ENCODE data around the gene EIF5.

EIF5 gene

DNA sequence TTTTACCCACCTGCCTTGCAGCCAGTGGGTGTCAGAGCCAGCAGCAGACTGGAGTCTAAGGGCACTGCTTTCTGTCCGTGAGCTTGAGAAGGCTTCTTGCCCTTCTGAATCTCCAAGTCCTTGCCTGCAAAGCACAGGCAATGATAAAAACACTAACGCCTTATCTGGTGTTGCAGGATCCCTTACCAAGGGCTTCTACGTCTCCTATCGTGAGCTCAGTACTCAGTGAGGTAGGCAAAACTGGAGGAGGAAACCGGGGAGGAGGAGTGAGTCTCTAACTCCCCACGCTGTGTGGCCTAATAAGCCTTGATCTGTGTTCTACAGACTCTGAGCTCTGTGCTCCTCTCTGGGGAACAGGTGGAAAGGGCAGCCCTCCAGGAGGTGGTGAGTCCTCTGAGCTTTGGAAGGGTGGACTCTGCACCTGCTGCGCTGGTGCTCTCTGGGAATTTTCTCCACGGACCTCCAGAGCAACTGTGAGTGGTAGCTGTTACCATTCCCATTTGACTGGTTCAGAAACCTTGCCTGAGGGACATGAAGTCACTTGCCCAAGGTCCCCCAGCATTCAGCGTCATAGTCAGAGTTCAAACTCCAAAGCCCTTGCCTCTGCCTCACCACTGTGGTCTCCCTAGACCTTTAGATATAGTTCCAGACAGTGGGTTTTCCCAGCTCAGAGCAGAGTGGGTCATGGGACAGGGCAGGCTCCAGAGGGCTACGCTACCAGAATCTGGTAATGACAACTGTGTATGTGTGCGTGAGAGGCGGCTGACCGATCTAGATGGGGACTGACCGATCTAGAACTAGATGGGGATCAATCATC is 44.2 kb downstream of the EIF5 start:
- TF ChIP-seq, protein P1, sequence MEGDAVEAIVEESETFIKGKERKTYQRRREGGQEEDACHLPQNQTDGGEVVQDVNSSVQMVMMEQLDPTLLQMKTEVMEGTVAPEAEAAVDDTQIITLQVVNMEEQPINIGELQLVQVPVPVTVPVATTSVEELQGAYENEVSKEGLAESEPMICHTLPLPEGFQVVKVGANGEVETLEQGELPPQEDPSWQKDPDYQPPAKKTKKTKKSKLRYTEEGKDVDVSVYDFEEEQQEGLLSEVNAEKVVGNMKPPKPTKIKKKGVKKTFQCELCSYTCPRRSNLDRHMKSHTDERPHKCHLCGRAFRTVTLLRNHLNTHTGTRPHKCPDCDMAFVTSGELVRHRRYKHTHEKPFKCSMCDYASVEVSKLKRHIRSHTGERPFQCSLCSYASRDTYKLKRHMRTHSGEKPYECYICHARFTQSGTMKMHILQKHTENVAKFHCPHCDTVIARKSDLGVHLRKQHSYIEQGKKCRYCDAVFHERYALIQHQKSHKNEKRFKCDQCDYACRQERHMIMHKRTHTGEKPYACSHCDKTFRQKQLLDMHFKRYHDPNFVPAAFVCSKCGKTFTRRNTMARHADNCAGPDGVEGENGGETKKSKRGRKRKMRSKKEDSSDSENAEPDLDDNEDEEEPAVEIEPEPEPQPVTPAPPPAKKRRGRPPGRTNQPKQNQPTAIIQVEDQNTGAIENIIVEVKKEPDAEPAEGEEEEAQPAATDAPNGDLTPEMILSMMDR (IDR thresholded peaks at IDR 0.05; ENCODE audit: insufficient read depth, low read length, missing control alignments) = no peak
- no peak for DNase-seq (ENCODE audit: low read depth, low spot score)
- ChIA-PET CTCF (interaction anchor here (0.7 to 13.9 kb wide), 3 partner anchors 10 to 14 kb away, joined by 3 to 116 read pairs (median 6); no protein-coding TSS in a partner anchor), POLR2A (interaction anchor here (0.6 kb wide), 1 partner anchor 33 kb away, joined by 3 read pairs; no protein-coding TSS in a partner anchor)
- no peak overlapping the region for H3K4me3 ChIP-seq (ENCODE audit: low read depth, low read length)

DNA sequence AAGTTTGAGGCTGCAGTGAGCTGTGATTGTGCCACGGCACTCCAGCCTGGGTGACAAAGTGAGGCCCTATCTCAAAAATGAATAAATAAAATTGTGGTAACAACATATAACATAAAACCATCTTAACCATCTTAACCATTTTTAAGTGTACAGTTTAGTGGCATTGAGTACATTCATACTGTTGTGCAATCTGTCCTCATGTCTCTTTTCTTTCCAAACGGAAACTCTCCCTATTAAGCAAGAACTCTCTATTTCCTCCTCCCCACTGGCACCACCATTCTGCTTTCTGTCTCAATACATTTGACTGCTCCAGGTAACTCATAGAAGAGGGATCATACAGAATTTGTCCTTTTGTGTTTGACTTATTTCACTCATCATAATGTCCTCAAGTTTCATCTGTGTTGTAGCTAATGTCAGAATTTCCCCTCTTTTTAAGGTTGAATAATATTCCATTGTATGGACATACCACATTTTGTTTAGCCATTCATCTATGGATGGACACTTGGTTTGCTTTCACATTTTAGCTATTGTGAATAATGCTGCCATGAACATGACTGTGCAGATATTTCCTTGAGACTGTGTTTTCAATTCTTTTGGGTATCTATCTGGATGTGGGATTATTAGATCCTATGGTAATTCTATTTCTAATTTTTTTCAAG is 46.8 kb downstream of the EIF5 start:
- no peak overlapping the region for H3K4me3 ChIP-seq (ENCODE audit: low read depth, low read length)
- CTCF ChIA-PET = interaction anchor here (1.1 to 13.9 kb wide), 3 partner anchors 11 to 19 kb away, joined by 4 to 116 read pairs (median 4); no protein-coding TSS in a partner anchor
- TF ChIP-seq, protein P1 (IDR thresholded peaks at IDR 0.05; ENCODE audit: insufficient read depth, low read length, missing control alignments) = no peak
- POLR2A ChIA-PET = no interaction called here
- DNase-seq (ENCODE audit: low read depth, low spot score) = no peak

DNA sequence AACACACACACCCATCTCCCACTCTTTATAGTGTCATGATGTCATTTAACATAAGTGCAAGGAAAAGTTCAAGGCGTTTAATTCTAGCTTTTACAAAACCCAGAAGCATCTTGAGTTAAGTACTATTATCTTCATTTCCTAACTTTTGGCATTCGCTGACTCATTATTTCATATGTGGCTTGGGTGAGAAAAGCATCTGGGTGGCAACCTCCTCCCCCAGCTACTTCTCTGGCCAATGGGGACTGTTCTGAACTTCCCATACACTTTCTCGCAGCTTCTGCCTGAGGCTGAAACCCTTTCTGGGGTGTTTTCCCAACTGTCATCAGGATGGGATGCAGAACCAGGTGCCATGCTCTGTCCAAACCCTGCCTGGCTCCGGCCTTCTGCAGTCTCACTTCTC is 48.3 kb downstream of the EIF5 start:
- TF ChIP-seq, protein P1 (IDR thresholded peaks at IDR 0.05; ENCODE audit: insufficient read depth, low read length, missing control alignments) = no peak
- no peak overlapping the region for H3K4me3 ChIP-seq (ENCODE audit: low read depth, low read length)
- peak; percentile 40 for DNase-seq (ENCODE audit: low read depth, low spot score)
- ChIA-PET CTCF (interaction anchor here (1.4 to 13.9 kb wide), 3 partner anchors 10 to 40 kb away, joined by 4 to 116 read pairs (median 4); no protein-coding TSS in a partner anchor), POLR2A (interaction anchor here (0.8 to 0.9 kb wide), 2 partner anchors 9 to 49 kb away, joined by 3 to 4 read pairs; partner anchors contain the start of gene EIF5)

DNA sequence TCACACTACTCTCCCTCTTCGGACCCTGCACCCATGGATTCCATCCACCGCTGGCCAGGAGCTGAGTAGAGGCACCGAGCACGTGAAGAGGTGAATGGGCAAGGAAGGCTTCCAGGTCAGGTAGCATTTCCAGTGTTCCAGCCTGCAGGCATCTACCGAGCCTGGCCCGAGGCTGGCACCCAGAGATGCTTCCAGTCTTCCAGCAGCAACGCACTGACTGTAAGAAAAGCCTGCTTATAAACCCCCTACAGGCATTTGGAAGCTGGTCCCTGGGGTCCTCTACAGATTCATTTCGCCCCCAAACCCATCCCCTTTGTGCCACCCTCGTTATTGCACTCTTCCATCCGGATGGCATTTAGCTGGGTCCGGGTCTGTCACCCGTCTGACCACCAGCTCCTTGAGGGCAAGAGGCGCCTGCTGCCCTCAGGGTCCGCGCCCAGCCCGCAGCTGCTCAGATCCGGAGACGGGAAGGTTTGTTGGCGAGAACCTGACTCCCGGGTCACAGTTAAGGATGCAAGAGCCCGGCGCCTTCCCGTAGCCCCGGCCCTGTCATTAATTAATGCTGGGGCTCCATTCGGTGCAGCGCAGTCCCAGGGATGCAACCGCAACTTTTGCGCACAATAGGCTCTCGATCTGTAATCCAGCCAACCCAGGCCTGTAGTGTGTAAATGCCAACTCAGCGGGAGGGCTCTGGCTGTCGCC is 50.6 kb downstream of the EIF5 start:
- POLR2A ChIA-PET = interaction anchor here (1.4 to 1.8 kb wide), 2 partner anchors 50 to 174 kb away, joined by 4 to 7 read pairs; partner anchors contain the start of gene EIF5
- no peak for DNase-seq (ENCODE audit: low read depth, low spot score)
- CTCF ChIA-PET = interaction anchor here (1.4 to 13.9 kb wide), 2 partner anchors 7 to 27 kb away, joined by 4 to 116 read pairs; no protein-coding TSS in a partner anchor
- TF ChIP-seq, protein P1 (IDR thresholded peaks at IDR 0.05; ENCODE audit: insufficient read depth, low read length, missing control alignments) = no peak
- peak overlapping the region; percentile 95 for H3K4me3 ChIP-seq (ENCODE audit: low read depth, low read length)

DNA sequence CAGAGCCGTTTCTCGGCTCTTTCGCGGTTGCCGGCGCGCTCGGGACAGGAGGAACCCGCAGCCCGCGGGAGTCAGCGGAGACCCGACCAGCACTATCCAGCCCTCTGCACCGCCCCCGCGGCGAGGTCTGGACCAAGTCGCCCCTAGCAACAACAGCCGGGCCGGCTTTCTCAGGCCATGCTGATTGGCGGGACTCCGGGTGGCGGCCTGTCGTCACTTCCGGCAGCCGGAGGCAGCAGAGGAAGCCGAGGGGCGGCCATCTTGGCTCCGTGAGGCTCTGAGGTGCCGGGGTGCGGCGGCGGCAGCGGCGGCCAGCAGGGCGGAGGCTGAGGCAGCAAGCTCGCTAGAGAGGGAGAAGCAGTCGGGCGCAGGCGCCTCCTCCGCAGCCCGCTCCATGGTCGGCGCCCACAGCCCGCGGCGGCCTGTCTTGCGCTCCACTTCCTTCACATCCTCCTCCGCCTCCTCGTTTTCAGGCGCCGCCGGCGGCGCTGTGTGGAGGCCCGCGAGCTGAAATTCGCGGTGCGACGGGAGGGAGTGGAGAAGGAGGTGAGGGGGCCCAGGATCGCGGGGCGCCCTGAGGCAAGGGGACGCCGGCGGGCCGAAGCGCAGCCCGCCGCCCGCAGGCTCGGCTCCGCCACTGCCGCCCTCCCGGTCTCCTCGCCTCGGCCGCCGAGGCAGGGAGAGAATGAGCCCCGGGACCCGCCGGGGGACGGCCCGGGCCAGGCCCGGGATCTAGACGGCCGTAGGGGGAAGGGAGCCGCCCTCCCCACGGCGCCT is 51.3 kb downstream of the EIF5 start, which contains the start of gene MARK3:
Gene MARK3, plus strand, starts transcription at position 264 of the 777 bp plus-strand sequence. CDS start 615 bp downstream, outside the sequence.
- DNase-seq (ENCODE audit: low read depth, low spot score) = peak; percentile 69
- H3K4me3 ChIP-seq (ENCODE audit: low read depth, low read length) = peak within 1 kb of the TSS; percentile 95
- POLR2A ChIA-PET = interaction anchor here (1.4 to 1.8 kb wide), 2 partner anchors 51 to 173 kb away, joined by 4 to 7 read pairs; partner anchors contain the start of gene EIF5
- CTCF ChIA-PET = interaction anchor here (1.4 to 13.9 kb wide), 2 partner anchors 7 to 28 kb away, joined by 4 to 116 read pairs; no protein-coding TSS in a partner anchor
- TF ChIP-seq, protein P1 (IDR thresholded peaks at IDR 0.05; ENCODE audit: insufficient read depth, low read length, missing control alignments) = no peak
